Kidney (tissue), 14 donors: ENCODE measurements around the gene STC2. TPM values are rescaled to one million over a fixed set of nuclear protein-coding genes. Genes with fewer than 3 reads are reported as not detected.

Experiments used
- DNase-seq, 5 donors: peaks; one replicate each; pipeline ENCODE4 v3.0.0-alpha.2; 2013 to 2020
- FAIRE-seq: peaks from 2 replicates; lab custom pipeline; 2012; peaks lifted over from hg19 to GRCh38; lab: Jason Lieb, UNC
- H3K27ac ChIP-seq, 2 donors: one replicate each; pipeline ENCODE4 v1.7.0; 2013; ENCODE audit warnings: low read depth in 2 of 2, low read length in 2 of 2, inconsistent platforms in 1 of 2
- H3K27me3 ChIP-seq: one replicate; pipeline ENCODE4 v1.7.1; 2013; ENCODE audit warnings: low read length, inconsistent platforms; ENCODE audit not compliant: control insufficient read depth, insufficient read depth
- H3K36me3 ChIP-seq, 3 donors: one replicate each; pipeline versions ENCODE4 v1.7.0 to v1.7.1; 2013; ENCODE audit warnings: low read length in 3 of 3, control low read depth in 1 of 3, inconsistent platforms in 1 of 3; ENCODE audit not compliant: insufficient read depth in 3 of 3, control insufficient read depth in 2 of 3
- H3K4me1 ChIP-seq, 3 donors: one replicate each; pipeline versions ENCODE4 v1.7.0 to v1.7.1; 2013; ENCODE audit warnings: low read length in 3 of 3, inconsistent platforms in 1 of 3, low read depth in 1 of 3; ENCODE audit not compliant: control insufficient read depth in 2 of 3, insufficient read depth in 2 of 3
- H3K4me3 ChIP-seq, 3 donors: one replicate each; pipeline versions ENCODE4 v1.7.0 to v1.8.1; 2013; ENCODE audit warnings: low read length in 3 of 3, control low read depth in 1 of 3, inconsistent platforms in 1 of 3
- H3K9ac ChIP-seq, 3 donors: one replicate each; pipeline versions ENCODE4 v1.7.0 to v1.7.1; 2013; ENCODE audit warnings: low read length in 3 of 3, control low read depth in 1 of 3, inconsistent platforms in 1 of 3
- H3K9me3 ChIP-seq, 3 donors: one replicate each; pipeline versions ENCODE4 v1.7.0 to v1.7.1; 2013; ENCODE audit warnings: low read length in 3 of 3, control low read depth in 1 of 3, inconsistent platforms in 1 of 3; ENCODE audit not compliant: control insufficient read depth in 2 of 3, insufficient read depth in 1 of 3
- CTCF ChIP-seq: IDR thresholded peaks from 3 replicates; pipeline ENCODE4 v1.5.1; 2012; ENCODE audit warnings: mild to moderate bottlenecking, moderate library complexity, borderline replicate concordance; ENCODE audit not compliant: insufficient read depth; ENCODE audit errors: extremely low read depth
- intact Hi-C: fragments of 100-400 bp; cut with DNase I; formaldehyde crosslinking; loops from one replicate; pipeline ENCODE4 v1.11.1; 2022
- polyA plus RNA-seq: library from polyadenylated mRNA; stranded (reverse); fragments of 350-450 nt; fragmentation: Illumina TruSeq; extraction: RNeasy Lipid Tissue Mini Kit (QIAGEN cat#74804); gene quantifications from one replicate; pipeline ENCODE4 v1.2.3, GENCODE V29; 2014; ENCODE audit warnings: low read depth, low replicate concordance; ENCODE audit not compliant: insufficient read depth
- total RNA-seq: library from RNA; stranded (reverse); fragmentation: NEBNext Ultra II Directional; extraction: Animal tissue kit (Norgen Biotek cat#: 25700); gene quantifications from one replicate; pipeline ENCODE4 v1.2.1, GENCODE V29; 2021
- donor health status: control.
- donor health status: control.
- donor health status: control.
- donor health status: control.
- donor health status: control.
- donor health status: DM: yes; HTN: yes; CAD: no.
- donor health status: Normal renal cell carcinoma (clear cell type).

STC2 gene
- total and polyA plus RNA-seq, 2 donors from 2014 or later = 2.1 to 2.7 TPM

GRCh38 chr5:173324115-173325001, 3.9 kb downstream of the STC2 start:
- H3K4me1 ChIP-seq = peaks cover 2 to 35% (median 26%) of the 10 kb centered on the region in 3 donors
- H3K9me3 ChIP-seq = no peaks in the 10 kb centered on the region
- DNase-seq (peak; percentile 72 to 91 (median 84)), FAIRE-seq (no peak)
- peak overlapping the region in 2 of 3 donors; percentile 30 to 42 for H3K4me3 ChIP-seq
- intact Hi-C loops = loop anchor here (5.0 kb wide), 1 partner anchor 32 kb away; no protein-coding TSS in a partner anchor
- H3K9ac ChIP-seq = peak overlapping the region in 1 of 3 donors; percentile 34
- H3K36me3 ChIP-seq = no peaks in the 10 kb centered on the region
- no peak for TF ChIP-seq CTCF
- H3K27me3 ChIP-seq = peaks cover 14% of the 10 kb centered on the region
- H3K27ac ChIP-seq = peak overlapping the region; percentile 49 to 62

GRCh38 chr5:173323799-173324114, 4.5 kb downstream of the STC2 start:
- Histone ChIP-seq H3K9ac (peak overlapping the region in 1 of 3 donors; percentile 34), H3K36me3 (no peaks in the 10 kb centered on the region), H3K27ac (peak overlapping the region; percentile 49 to 62), H3K9me3 (no peaks in the 10 kb centered on the region), H3K4me3 (peak overlapping the region in 2 of 3 donors; percentile 30 to 42), H3K4me1 (peaks cover 2 to 33% (median 27%) of the 10 kb centered on the region in 3 donors), H3K27me3 (peaks cover 11% of the 10 kb centered on the region)
- no peak for DNase-seq
- TF ChIP-seq CTCF = no peak
- intact Hi-C loops = no loop called here
- no peak for FAIRE-seq

- FAIRE-seq (no peak), DNase-seq (peak in 1 of 5 donors; percentile 64)
- Histone ChIP-seq H3K4me1 (peaks cover 2 to 29% (median 25%) of the 10 kb centered on the region in 3 donors), H3K9ac (no peak overlapping the region), H3K27me3 (peaks cover 8% of the 10 kb centered on the region), H3K4me3 (peak overlapping the region in 1 of 3 donors; percentile 42), H3K27ac (peak overlapping the region; percentile 49 to 62), H3K9me3 (no peaks in the 10 kb centered on the region), H3K36me3 (no peaks in the 10 kb centered on the region)
- intact Hi-C loops = no loop called here
- TF ChIP-seq CTCF = no peak
Measured at GRCh38 chr5:173323106-173323798, 5.0 kb downstream of the STC2 start.
